ENCODE data around the gene IL16. TPM values are rescaled to one million over a fixed set of nuclear protein-coding genes. Genes with fewer than 3 reads are reported as not detected.

Gene IL16
- total RNA-seq, 1 experiment from 2014 or later: 0.81 TPM

- no peaks in the 10 kb centered on the region for H3K9me2 ChIP-seq (ENCODE audit: insufficient read depth)
- DNase-seq (ENCODE audit: low read depth, low spot score): no peak
- H4K20me1 ChIP-seq (ENCODE audit: insufficient read depth): no peaks in the 10 kb centered on the region
- POLR2A ChIA-PET: interaction anchor here (0.8 kb wide), 1 partner anchor 34 kb away, joined by 3 read pairs; the partner anchor contains the start of gene STARD5
- intact Hi-C loops (cut with micrococcal nuclease): no loop called here
- TF ChIP-seq TCF7L2 (IDR thresholded peaks at IDR 0.05; ENCODE audit: borderline replicate concordance, extremely low read depth, insufficient read depth, insufficient read length): no peak
- no peak for TF ChIP-seq CEBPB (IDR thresholded peaks at IDR 0.05; ENCODE audit: low read depth)
- TF ChIP-seq YY1 (IDR thresholded peaks at IDR 0.05; ENCODE audit: extremely low read depth, insufficient replicate concordance, low read depth, low read length): no peak
- no peak for TF ChIP-seq SIN3A (IDR thresholded peaks at IDR 0.05; ENCODE audit: low read depth)
- TF ChIP-seq CTCF (IDR thresholded peaks at IDR 0.05 in 2 of 3, conservative IDR thresholded peaks at IDR 0.05 in 1 of 3; ENCODE audit: borderline replicate concordance in 1 of 3, insufficient read depth in 1 of 3, low read depth in 2 of 3, low read length in 2 of 3): no peak
- no peak for TF ChIP-seq RAD21 (IDR thresholded peaks at IDR 0.05; ENCODE audit: low read depth)
- TF ChIP-seq POLR2A (IDR thresholded peaks at IDR 0.05; ENCODE audit: borderline replicate concordance, extremely low read depth, insufficient read depth, insufficient read length): no peak
- TF ChIP-seq ELF1 (IDR thresholded peaks at IDR 0.05; ENCODE audit: borderline replicate concordance, low read depth): no peak
- TF ChIP-seq ZFX (IDR thresholded peaks at IDR 0.05): no peak
- TF ChIP-seq ZNF274 (IDR thresholded peaks at IDR 0.05; ENCODE audit: low read depth, low read length): no peak
- TF ChIP-seq CBX3 (IDR thresholded peaks at IDR 0.05; ENCODE audit: low read depth): no peak
- no peak for TF ChIP-seq SRF (IDR thresholded peaks at IDR 0.05; ENCODE audit: low read depth)
- no peak for TF ChIP-seq EGR1 (IDR thresholded peaks at IDR 0.05; ENCODE audit: low read depth)
- no peak for TF ChIP-seq ZBTB33 (IDR thresholded peaks at IDR 0.05; ENCODE audit: extremely low read depth, insufficient replicate concordance, low read length)
- no peak for TF ChIP-seq EZH2 (IDR thresholded peaks at IDR 0.05)
- no peaks in the 10 kb centered on the region for H3K27me3 ChIP-seq (ENCODE audit: insufficient read depth, low read length)
- H3K4me3 ChIP-seq (replicated peaks in 1 of 2; ENCODE audit: low read depth in 1 of 2, low read length in 2 of 2): no peak overlapping the region
- no peak overlapping the region for H2AFZ ChIP-seq (ENCODE audit: low read depth, low read length, poor library complexity, severe bottlenecking)
- no peaks in the 10 kb centered on the region for H3K4me1 ChIP-seq (ENCODE audit: control insufficient read depth in 1 of 2, insufficient read depth in 2 of 2, low read length in 2 of 2)
- ATAC-seq: no peak
- no TSS peak for BruUV-seq (replicated peaks)
- H3K79me2 ChIP-seq (ENCODE audit: insufficient read depth, low read length): no peaks in the 10 kb centered on the region
- H3K27ac ChIP-seq (ENCODE audit: low read depth, low read length): no peak overlapping the region
- H3K4me2 ChIP-seq (ENCODE audit: low read length): no peak overlapping the region
- RAD21 ChIA-PET (ENCODE audit: low non-redundant PET in 1 of 2, low total read pairs in 2 of 2, uncharacterized antibody in 2 of 2, unreplicated experiment in 2 of 2): no interaction called here
- CTCF ChIA-PET: interaction anchor here (0.9 to 1.5 kb wide), 3 partner anchors 9 to 24 kb away, joined by 3 to 8 read pairs (median 4); no protein-coding TSS in a partner anchor
- H3K36me3 ChIP-seq (ENCODE audit: control insufficient read depth in 1 of 2, insufficient read depth in 2 of 2, low read length in 2 of 2): no peaks in the 10 kb centered on the region
- no peak overlapping the region for H3K9ac ChIP-seq (ENCODE audit: low read length)
- H3K9me3 ChIP-seq (ENCODE audit: control insufficient read depth in 1 of 2, insufficient read depth in 1 of 2, low read depth in 1 of 2, low read length in 2 of 2): no peaks in the 10 kb centered on the region
These were observed 93.2 kb downstream of the IL16 start for GRCh38 chr15:81289910-81290309.

Data from HCT116 (cell line).